H9 (cell line): ENCODE data around the gene TMEM123. TPM values are rescaled to one million over a fixed set of nuclear protein-coding genes. Genes with fewer than 3 reads are reported as not detected.

Experiments
- DNase-seq: peaks from one replicate; pipeline ENCODE4 v3.0.0-alpha.2; 2017
- H2AFZ ChIP-seq: one replicate; pipeline ENCODE4 v1.6.1; 2013; ENCODE audit warnings: mild to moderate bottlenecking, low read length, control low read depth, moderate library complexity
- H2AK5ac ChIP-seq: 2 replicates; pipeline ENCODE4 v1.6.1; 2013; ENCODE audit warnings: low read length, control low read depth, mixed read lengths; ENCODE audit not compliant: insufficient read length
- H2BK120ac ChIP-seq: one replicate; pipeline ENCODE4 v1.6.1; 2013; ENCODE audit warnings: low read depth, mild to moderate bottlenecking, low read length, control low read depth, inconsistent platforms; ENCODE audit not compliant: poor library complexity, severe bottlenecking
- H2BK12ac ChIP-seq: 2 replicates; pipeline ENCODE4 v1.6.1; 2013; ENCODE audit warnings: low read length, control low read depth, mixed read lengths, low read depth; ENCODE audit not compliant: insufficient read length
- H2BK15ac ChIP-seq: 2 replicates; pipeline ENCODE4 v1.6.1; 2013; ENCODE audit warnings: low read depth, low read length, control low read depth
- H2BK20ac ChIP-seq: one replicate; pipeline ENCODE4 v1.6.1; 2013; ENCODE audit warnings: low read depth, mild to moderate bottlenecking, low read length, control low read depth, inconsistent platforms; ENCODE audit not compliant: poor library complexity, severe bottlenecking
- H2BK5ac ChIP-seq: 2 replicates; pipeline ENCODE4 v1.6.1; 2013; ENCODE audit warnings: low read length, control low read depth, mixed read lengths; ENCODE audit not compliant: insufficient read length
- H3K14ac ChIP-seq: 2 replicates; pipeline ENCODE4 v1.6.1; 2013; ENCODE audit warnings: low read length, control low read depth; ENCODE audit not compliant: insufficient read depth
- H3K18ac ChIP-seq: 2 replicates; pipeline ENCODE4 v1.6.1; 2013; ENCODE audit warnings: low read depth, mild to moderate bottlenecking, mixed read lengths, low read length, control low read depth; ENCODE audit not compliant: insufficient read length
- H3K23ac ChIP-seq: 2 replicates; pipeline ENCODE4 v1.6.1; 2013; ENCODE audit warnings: low read length, control low read depth, mixed read lengths, low read depth; ENCODE audit not compliant: insufficient read length
- H3K23me2 ChIP-seq: 2 replicates; pipeline ENCODE4 v1.6.1; 2013; ENCODE audit warnings: low read depth, mild to moderate bottlenecking, mixed read lengths, low read length, control low read depth; ENCODE audit not compliant: insufficient read length, poor library complexity, severe bottlenecking
- H3K27ac ChIP-seq: 2 replicates; pipeline ENCODE4 v1.5.1; 2013; ENCODE audit warnings: low read length, control low read depth, mixed read lengths, low read depth; ENCODE audit not compliant: insufficient read length
- H3K27me3 ChIP-seq: 2 replicates; pipeline ENCODE4 v1.6.1; 2013; ENCODE audit warnings: low read length, control low read depth, inconsistent platforms; ENCODE audit not compliant: insufficient read depth
- H3K4ac ChIP-seq: 2 replicates; pipeline ENCODE4 v1.6.1; 2013; ENCODE audit warnings: low read depth, mild to moderate bottlenecking, control low read depth, inconsistent platforms, low read length, moderate library complexity
- H3K4me1 ChIP-seq: 2 replicates; pipeline ENCODE4 v1.6.1; 2013; ENCODE audit warnings: low read length, control low read depth, inconsistent platforms; ENCODE audit not compliant: insufficient read depth
- H3K4me2 ChIP-seq: 2 replicates; pipeline ENCODE4 v1.6.1; 2013; ENCODE audit warnings: low read length, control low read depth, mixed read lengths; ENCODE audit not compliant: insufficient read length, insufficient read depth
- H3K56ac ChIP-seq: 2 replicates; pipeline ENCODE4 v1.6.1; 2013; ENCODE audit warnings: low read depth, mild to moderate bottlenecking, mixed read lengths, low read length, control low read depth; ENCODE audit not compliant: insufficient read length
- H3K79me1 ChIP-seq: 2 replicates; pipeline ENCODE4 v1.6.1; 2013; ENCODE audit warnings: low read depth, mild to moderate bottlenecking, moderate library complexity, low read length, control low read depth, inconsistent platforms; ENCODE audit not compliant: insufficient read depth, poor library complexity, severe bottlenecking
- H3K79me2 ChIP-seq: 2 replicates; pipeline ENCODE4 v1.6.1; 2013; ENCODE audit warnings: low read length, control low read depth, inconsistent platforms; ENCODE audit not compliant: insufficient read depth
- H3K9ac ChIP-seq: 2 replicates; pipeline ENCODE4 v1.6.1; 2013; ENCODE audit warnings: low read length, control low read depth, mixed read lengths; ENCODE audit not compliant: insufficient read length; ENCODE audit errors: extremely low read depth
- H3K9me3 ChIP-seq: one replicate; pipeline ENCODE4 v1.6.1; 2013; ENCODE audit warnings: low read depth, low read length, inconsistent platforms; ENCODE audit not compliant: control insufficient read depth
- H3T11ph ChIP-seq: one replicate; pipeline ENCODE4 v1.6.1; 2013; ENCODE audit warnings: mild to moderate bottlenecking, low read length, control low read depth, inconsistent platforms
- H4K20me1 ChIP-seq: one replicate; pipeline ENCODE4 v1.6.1; 2013; ENCODE audit not compliant: control insufficient read depth, insufficient read length, insufficient read depth
- H4K5ac ChIP-seq: 2 replicates; pipeline ENCODE4 v1.6.1; 2013; ENCODE audit warnings: low read depth, mild to moderate bottlenecking, mixed read lengths, low read length, control low read depth; ENCODE audit not compliant: insufficient read length
- H4K8ac ChIP-seq: replicated peaks from 2 replicates; pipeline ENCODE4 v1.6.1; 2013; ENCODE audit warnings: low read length, control low read depth, mixed read lengths, low read depth; ENCODE audit not compliant: insufficient read length
- H4K91ac ChIP-seq: 2 replicates; pipeline ENCODE4 v1.6.1; 2013; ENCODE audit warnings: low read depth, mild to moderate bottlenecking, moderate library complexity, mixed read lengths, low read length, control low read depth; ENCODE audit not compliant: insufficient read length
- H3K27ac Mint-ChIP-seq, 3 experiments: 2 replicates in 2 of 3; 3 replicates in 1 of 3; pipeline ENCODE4 v1.8.0; 2020 to 2021; ENCODE audit warnings: mixed read lengths in 3 of 3, mild to moderate bottlenecking in 1 of 3, moderate library complexity in 1 of 3
- H3K27me3 Mint-ChIP-seq: 2 replicates; pipeline ENCODE4 v1.8.0; 2021; ENCODE audit warnings: low read depth, mild to moderate bottlenecking, moderate library complexity, mixed read lengths
- H3K36me3 Mint-ChIP-seq, 3 experiments: 2 replicates in 2 of 3; 3 replicates in 1 of 3; pipeline ENCODE4 v1.8.0; 2020 to 2021; ENCODE audit warnings: low read depth in 3 of 3, mixed read lengths in 3 of 3; ENCODE audit not compliant: insufficient read depth in 1 of 3
- H3K4me1 Mint-ChIP-seq, 2 experiments: 2 replicates each; pipeline ENCODE4 v1.8.0; 2020; ENCODE audit warnings: mixed read lengths in 2 of 2
- H3K4me3 Mint-ChIP-seq, 2 experiments: 2 replicates in 1 of 2; 3 replicates in 1 of 2; pipeline ENCODE4 v1.8.0; 2020 to 2021; ENCODE audit warnings: mild to moderate bottlenecking in 2 of 2, mixed read lengths in 2 of 2, moderate library complexity in 1 of 2
- H3K9me3 Mint-ChIP-seq, 2 experiments: 2 replicates in 1 of 2; 3 replicates in 1 of 2; pipeline ENCODE4 v1.8.0; 2020; ENCODE audit warnings: mild to moderate bottlenecking in 2 of 2, mixed read lengths in 2 of 2, moderate library complexity in 1 of 2
- WGBS: extraction: QIAGEN DNeasy Blood & Tissue Kit; methylation state at CpG from one replicate; pipeline ENCODE4 v1.1.7; 2013; ENCODE audit warnings: missing lambda C conversion rate, low lambda C conversion rate, mixed read lengths; ENCODE audit not compliant: insufficient read length; ENCODE audit errors: extremely low coverage; 5-methylcytosine and 5-hydroxymethylcytosine counted together
- total RNA-seq: library from RNA; stranded (reverse); gene quantifications from 2 replicates; pipeline ENCODE4 v1.2.1, GENCODE V29; 2021
- TF ChIP-seq, protein P1 (sequence below): fragments of 200-600 bp; sonication (generic); conservative IDR thresholded peaks from 3 replicates; pipeline ENCODE4 v1.8.0; 2021; ENCODE audit warnings: antibody characterized with exemption, mild to moderate bottlenecking

The TMEM123 gene
- total RNA-seq, 1 experiment from 2014 or later = 76.7 TPM

DNA sequence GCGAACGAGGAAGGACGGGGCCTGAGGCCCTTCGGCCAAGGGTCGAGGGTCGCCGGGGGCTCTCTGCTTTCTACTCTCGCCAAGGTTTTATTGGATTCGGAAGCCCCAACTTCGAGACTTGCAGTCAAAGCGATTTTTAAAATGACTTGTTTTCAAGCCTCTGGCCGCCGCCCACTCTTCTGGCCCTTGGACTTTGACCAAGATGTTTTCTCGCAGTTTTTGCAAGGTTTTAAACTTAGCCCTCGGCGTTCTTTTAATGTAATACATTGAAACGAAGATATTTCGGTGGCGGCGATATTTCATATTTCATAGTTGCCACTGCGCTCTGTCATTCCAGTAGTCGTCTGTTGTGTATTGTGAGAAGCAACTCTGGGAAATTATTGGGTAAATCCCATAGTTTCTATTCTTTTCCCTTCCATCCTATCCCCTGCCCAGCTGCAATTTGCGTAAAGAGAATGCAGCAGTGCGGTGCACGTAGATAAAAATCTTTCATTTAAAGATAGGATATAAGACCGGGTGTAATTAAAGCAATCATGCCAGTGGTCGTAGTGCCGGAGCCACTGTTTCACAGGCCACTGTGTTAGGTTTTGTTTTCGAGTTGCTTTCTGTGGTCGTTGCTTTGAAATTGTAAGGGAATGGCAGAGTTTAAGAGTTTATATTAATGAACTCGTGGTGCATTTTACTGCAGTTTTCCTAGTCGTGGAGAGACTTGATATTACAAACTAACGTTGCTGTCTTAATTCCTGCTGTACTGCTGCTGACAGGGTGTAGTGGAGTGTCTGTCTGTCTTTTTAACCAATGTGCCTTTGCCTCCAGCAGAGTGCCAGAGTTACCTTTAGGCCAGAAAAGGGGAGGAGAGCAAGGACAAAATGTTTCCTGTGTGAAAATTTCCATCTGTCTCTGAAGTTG, 104.8 kb downstream of the TMEM123 start:
- no peaks in the 10 kb centered on the region for H3K4me1 ChIP-seq
- H3K23ac ChIP-seq = no peak overlapping the region
- Mint-ChIP-seq H3K27ac (peak overlapping the region; percentile 87 to 96 (median 94)), H3K4me3 (peak overlapping the region; percentile 95 to 97), H3K9me3 (no peaks in the 10 kb centered on the region), H3K27me3 (no peaks in the 10 kb centered on the region), H3K4me1 (peaks cover 13 to 16% of the 10 kb centered on the region in 2 experiments), H3K36me3 (peaks cover 4 to 23% (median 16%) of the 10 kb centered on the region in 3 experiments; a peak in 6 of 7 replicates)
- WGBS = no CpG with 5 or more reads among the region's 33 CpGs
- peak overlapping the region; percentile 76; the same call in 1 of the 2 replicates for H3K14ac ChIP-seq
- TF ChIP-seq, protein P1, sequence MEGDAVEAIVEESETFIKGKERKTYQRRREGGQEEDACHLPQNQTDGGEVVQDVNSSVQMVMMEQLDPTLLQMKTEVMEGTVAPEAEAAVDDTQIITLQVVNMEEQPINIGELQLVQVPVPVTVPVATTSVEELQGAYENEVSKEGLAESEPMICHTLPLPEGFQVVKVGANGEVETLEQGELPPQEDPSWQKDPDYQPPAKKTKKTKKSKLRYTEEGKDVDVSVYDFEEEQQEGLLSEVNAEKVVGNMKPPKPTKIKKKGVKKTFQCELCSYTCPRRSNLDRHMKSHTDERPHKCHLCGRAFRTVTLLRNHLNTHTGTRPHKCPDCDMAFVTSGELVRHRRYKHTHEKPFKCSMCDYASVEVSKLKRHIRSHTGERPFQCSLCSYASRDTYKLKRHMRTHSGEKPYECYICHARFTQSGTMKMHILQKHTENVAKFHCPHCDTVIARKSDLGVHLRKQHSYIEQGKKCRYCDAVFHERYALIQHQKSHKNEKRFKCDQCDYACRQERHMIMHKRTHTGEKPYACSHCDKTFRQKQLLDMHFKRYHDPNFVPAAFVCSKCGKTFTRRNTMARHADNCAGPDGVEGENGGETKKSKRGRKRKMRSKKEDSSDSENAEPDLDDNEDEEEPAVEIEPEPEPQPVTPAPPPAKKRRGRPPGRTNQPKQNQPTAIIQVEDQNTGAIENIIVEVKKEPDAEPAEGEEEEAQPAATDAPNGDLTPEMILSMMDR = no peak
- no peak overlapping the region for H2AFZ ChIP-seq
- H3K18ac ChIP-seq = no peak overlapping the region
- no peak for DNase-seq
- H2BK20ac ChIP-seq = no peak overlapping the region
- no peak overlapping the region for H3K27ac ChIP-seq
- peaks cover 4% of the 10 kb centered on the region; the same call in 1 of the 2 replicates for H3K79me2 ChIP-seq
- no peaks in the 10 kb centered on the region for H3K79me1 ChIP-seq
- no peak overlapping the region for H3K4ac ChIP-seq
- H3K9ac ChIP-seq = peak overlapping the region; percentile 85
- H4K5ac ChIP-seq = no peak overlapping the region
- peak overlapping the region; percentile 81 for H3K4me2 ChIP-seq
- no peak overlapping the region for H4K91ac ChIP-seq
- no peaks in the 10 kb centered on the region for H3K27me3 ChIP-seq
- H4K20me1 ChIP-seq = no peaks in the 10 kb centered on the region
- no peak overlapping the region for H2BK120ac ChIP-seq
- no peak overlapping the region for H3T11ph ChIP-seq
- H2BK15ac ChIP-seq = no peak overlapping the region
- H3K23me2 ChIP-seq = peaks cover 5% of the 10 kb centered on the region
- H4K8ac ChIP-seq = no peak overlapping the region
- H3K56ac ChIP-seq = no peak overlapping the region
- H2BK5ac ChIP-seq = no peak overlapping the region
- H2BK12ac ChIP-seq = no peak overlapping the region
- no peak overlapping the region for H2AK5ac ChIP-seq
- no peaks in the 10 kb centered on the region for H3K9me3 ChIP-seq
